Liver (tissue), 9 donors: ENCODE results near the gene ECE1. TPM values are rescaled to one million over a fixed set of nuclear protein-coding genes. Genes with fewer than 3 reads are reported as not detected.

ENCODE experiments used
- DNase-seq: peaks from one replicate; pipeline ENCODE4 v3.0.0-alpha.2; 2017; ENCODE audit warnings: low spot score
- H3K27ac ChIP-seq, 2 donors: one replicate each; pipeline ENCODE4 v1.7.0; 2013; ENCODE audit warnings: inconsistent platforms in 2 of 2, low read length in 2 of 2, control low read depth in 1 of 2, low read depth in 1 of 2, mild to moderate bottlenecking in 1 of 2
- H3K27me3 ChIP-seq, 4 donors: one replicate each; pipeline versions ENCODE4 v1.6.1 to v1.7.0; 2013; ENCODE audit warnings: low read length in 3 of 4, inconsistent platforms in 1 of 4, mild to moderate bottlenecking in 1 of 4, moderate library complexity in 1 of 4; ENCODE audit not compliant: control insufficient read depth in 4 of 4, insufficient read depth in 4 of 4
- H3K36me3 ChIP-seq, 4 donors: one replicate each; pipeline versions ENCODE4 v1.6.1 to v1.7.0; 2013; ENCODE audit warnings: low read length in 3 of 4, mild to moderate bottlenecking in 3 of 4, low read depth in 1 of 4, moderate library complexity in 1 of 4; ENCODE audit not compliant: control insufficient read depth in 4 of 4, insufficient read depth in 3 of 4
- H3K4me1 ChIP-seq, 4 donors: one replicate each; pipeline versions ENCODE4 v1.6.1 to v1.7.0; 2013; ENCODE audit warnings: low read length in 3 of 4, mild to moderate bottlenecking in 3 of 4, moderate library complexity in 1 of 4; ENCODE audit not compliant: control insufficient read depth in 4 of 4, insufficient read depth in 4 of 4
- H3K4me3 ChIP-seq, 3 donors: one replicate each; pipeline versions ENCODE4 v1.6.1 to v1.7.0; 2013; ENCODE audit warnings: low read length in 3 of 3, control low read depth in 1 of 3, low read depth in 1 of 3, mild to moderate bottlenecking in 1 of 3
- H3K9ac ChIP-seq, 2 donors: one replicate each; pipeline ENCODE4 v1.7.0; 2013; ENCODE audit warnings: low read length in 2 of 2, mild to moderate bottlenecking in 2 of 2, moderate library complexity in 2 of 2, control low read depth in 1 of 2, low read depth in 1 of 2
- H3K9me3 ChIP-seq, 4 donors: one replicate each; pipeline versions ENCODE4 v1.6.1 to v1.7.0; 2013; ENCODE audit warnings: low read length in 3 of 4; ENCODE audit not compliant: control insufficient read depth in 4 of 4
- CTCF ChIP-seq: fragments of 150-350 bp; IDR thresholded peaks from 2 replicates; pipeline ENCODE4 v1.5.1; 2017; ENCODE audit warnings: improper control_type of control experiment, low read depth, low read length; ENCODE audit not compliant: missing input control
- EGR1 ChIP-seq, 2 donors: IDR thresholded peaks; 2 replicates each; pipeline ENCODE4 v1.6.1; 2016 to 2018; ENCODE audit warnings: antibody characterized with exemption in 2 of 2, low read depth in 2 of 2
- FOXA1 ChIP-seq: IDR thresholded peaks from 2 replicates; pipeline ENCODE4 v1.6.1; 2016; ENCODE audit warnings: antibody characterized with exemption
- FOXA2 ChIP-seq: IDR thresholded peaks from 2 replicates; pipeline ENCODE4 v1.6.1; 2016; ENCODE audit warnings: antibody characterized with exemption
- GABPA ChIP-seq, 2 donors: IDR thresholded peaks in 1 of 2; conservative IDR thresholded peaks in 1 of 2; 2 replicates each; pipeline ENCODE4 v1.6.1; 2016; ENCODE audit warnings: antibody characterized with exemption in 2 of 2, mild to moderate bottlenecking in 1 of 2, moderate library complexity in 1 of 2
- JUND ChIP-seq, 2 donors: IDR thresholded peaks; 2 replicates each; pipeline ENCODE4 v1.6.1; 2016; ENCODE audit warnings: antibody characterized with exemption in 2 of 2
- MAX ChIP-seq: IDR thresholded peaks from 2 replicates; pipeline ENCODE4 v1.6.1; 2016; ENCODE audit warnings: antibody characterized with exemption
- NR2F2 ChIP-seq: IDR thresholded peaks from 2 replicates; pipeline ENCODE4 v1.6.1; 2016; ENCODE audit warnings: antibody characterized with exemption
- REST ChIP-seq: IDR thresholded peaks from 2 replicates; pipeline ENCODE4 v1.6.1; 2016; ENCODE audit warnings: antibody characterized with exemption, mild to moderate bottlenecking
- RXRA ChIP-seq, 2 donors: IDR thresholded peaks; 2 replicates each; pipeline ENCODE4 v1.6.1; 2017 to 2018; ENCODE audit warnings: antibody characterized with exemption in 2 of 2, mild to moderate bottlenecking in 1 of 2
- SP1 ChIP-seq: IDR thresholded peaks from 2 replicates; pipeline ENCODE4 v1.6.1; 2018; ENCODE audit warnings: antibody characterized with exemption, mild to moderate bottlenecking
- TAF1 ChIP-seq: conservative IDR thresholded peaks from 2 replicates; pipeline ENCODE4 v1.6.1; 2016; ENCODE audit warnings: antibody characterized with exemption, mild to moderate bottlenecking
- YY1 ChIP-seq: IDR thresholded peaks from 2 replicates; pipeline ENCODE4 v1.6.1; 2016; ENCODE audit warnings: antibody characterized with exemption, mild to moderate bottlenecking
- WGBS: extraction: QIAGEN DNeasy Blood & Tissue Kit; methylation state at CpG from one replicate; pipeline ENCODE4 v1.1.7; 2013; 5-methylcytosine and 5-hydroxymethylcytosine counted together
- polyA plus RNA-seq, 2 donors: library from polyadenylated mRNA; stranded (reverse) in 1 of 2; unstranded in 1 of 2; fragments of 200-250 nt in 1 of 2; fragments of >200 nt in 1 of 2; fragmentation: Nextera tagmentation in 1 of 2; extraction: Ambion mirVana in 1 of 2; gene quantifications; one replicate each; pipeline versions ENCODE4 v1.2.1 to v1.2.3, GENCODE V29; 2013 to 2015
- total RNA-seq, 2 donors: library from RNA; depleted of rRNA; stranded (reverse); fragments of >200 nt; gene quantifications; one replicate each; pipeline ENCODE4 v1.2.3, GENCODE V29; 2014
- donor health status: healthy.
- donor health status: healthy.
- donor health status: healthy.
- donor health status: healthy.
- donor health status: healthy.

The ECE1 gene
- total and polyA plus RNA-seq, 4 donors: 29.3 to 46.4 (median 39.6) TPM

GRCh38 chr1:21267191-21268077 lies 22.8 kb downstream of the ECE1 start:
- Histone ChIP-seq H3K9ac (no peak overlapping the region), H3K27me3 (no peaks in the 10 kb centered on the region), H3K27ac (no peak overlapping the region), H3K9me3 (no peaks in the 10 kb centered on the region), H3K4me3 (no peak overlapping the region), H3K36me3 (peaks cover 0 to 7% (median under 1%) of the 10 kb centered on the region in 4 donors), H3K4me1 (peaks cover 32 to 53% (median 40%) of the 10 kb centered on the region in 4 donors)
- 95% methylated on average over 16 of the region's 16 CpGs for WGBS
- TF ChIP-seq GABPA (IDR thresholded peaks at IDR 0.05 in 1 of 2, conservative IDR thresholded peaks at IDR 0.05 in 1 of 2) (no peak), CTCF (no peak), MAX (no peak), FOXA1 (no peak), REST (no peak), TAF1 (no peak), FOXA2 (no peak), YY1 (no peak), SP1 (no peak)
- DNase-seq: no peak

- peaks cover 27 to 56% (median 41%) of the 10 kb centered on the region in 4 donors for H3K4me1 ChIP-seq
- TF ChIP-seq EGR1 (IDR thresholded peaks at IDR 0.05; ENCODE audit: low read depth in 2 of 2): no peak
- TF ChIP-seq YY1: no peak
- no peak for TF ChIP-seq JUND (IDR thresholded peaks at IDR 0.05)
- no peak for TF ChIP-seq RXRA (IDR thresholded peaks at IDR 0.05)
- TF ChIP-seq NR2F2: no peak
- H3K9ac ChIP-seq: no peak overlapping the region
- peak; percentile 69 for DNase-seq
- WGBS: 82% methylated on average over 12 of the region's 12 CpGs
- no peak overlapping the region for H3K27ac ChIP-seq
- no peaks in the 10 kb centered on the region for H3K9me3 ChIP-seq
- no peak overlapping the region for H3K4me3 ChIP-seq
- peaks cover 0 to 7% (median 0%) of the 10 kb centered on the region in 4 donors for H3K36me3 ChIP-seq
- H3K27me3 ChIP-seq: no peaks in the 10 kb centered on the region
These were observed 24.0 kb downstream of the ECE1 start for GRCh38 chr1:21266119-21266774.
